GM12875 (cell line): ENCODE measurements around the gene ALOXE3.

ENCODE experiments used
- H3K4me3 ChIP-seq: one replicate; pipeline ENCODE4 v1.5.1; 2011; ENCODE audit warnings: low read depth, low read length, control low read depth
- CTCF ChIP-seq: IDR thresholded peaks from 2 replicates; pipeline ENCODE4 v1.5.1; 2011; ENCODE audit warnings: low read depth, mild to moderate bottlenecking, control low read depth, inconsistent platforms, low read length, moderate library complexity, borderline replicate concordance; ENCODE audit not compliant: insufficient read depth

ALOXE3 gene

DNA sequence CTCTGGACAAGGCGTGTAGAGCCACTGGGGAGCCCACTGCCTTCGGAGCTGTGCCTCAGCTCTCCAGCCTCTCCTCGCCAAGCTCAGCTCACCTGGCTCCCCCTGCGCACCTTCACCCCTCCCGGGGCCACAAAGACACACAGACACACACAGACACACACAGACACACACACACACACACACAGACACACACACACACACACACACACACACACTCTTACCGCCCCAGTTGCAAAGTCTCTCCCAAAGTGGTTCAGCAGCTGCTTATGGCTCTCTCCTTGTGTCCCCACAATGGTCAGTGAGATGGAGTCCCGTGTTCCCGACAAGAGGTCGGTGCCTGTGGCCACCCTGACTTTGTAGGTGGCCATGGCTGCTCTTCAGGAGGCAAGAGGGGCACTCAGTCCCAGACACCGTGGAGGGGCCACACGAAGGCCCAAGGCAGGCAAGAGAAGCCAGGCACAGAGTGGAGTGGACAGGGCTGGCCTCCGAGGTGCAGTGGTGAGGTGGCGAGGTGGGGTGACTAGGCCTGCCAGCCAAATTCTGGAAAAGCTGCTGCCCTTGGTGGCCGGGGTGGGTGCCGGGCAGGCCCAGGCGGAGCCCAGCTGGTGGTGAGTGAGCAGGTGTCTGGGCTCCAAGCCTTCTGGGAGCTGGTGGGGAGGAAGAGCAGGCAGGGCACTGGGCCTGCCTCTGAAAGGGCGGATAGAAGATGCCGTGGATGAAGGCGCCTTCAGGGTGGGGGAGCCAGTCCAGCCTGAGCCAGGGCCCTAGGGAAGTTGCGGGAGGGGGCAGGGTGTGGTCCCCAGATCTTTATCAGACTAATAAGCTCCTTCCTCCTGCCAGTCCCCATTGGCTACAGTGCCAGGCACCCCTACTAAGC is 31.0 kb downstream of the ALOXE3 start, which contains the start of gene ALOX12B:
Gene ALOX12B (minus strand): TSS at position 642 of the 877 bp plus-strand sequence. CDS start 274 bp downstream, at position 368.
- no peak within 1 kb of the TSS for H3K4me3 ChIP-seq
- TF ChIP-seq CTCF: no peak

GRCh38 chr17:8084250-8084649 is 34.1 kb downstream of the ALOXE3 start:
- TF ChIP-seq CTCF: no peak

GRCh38 chr17:8082292-8082691 is 36.0 kb downstream of the ALOXE3 start:
- TF ChIP-seq CTCF: no peak
- H3K4me3 ChIP-seq: no peak overlapping the region

More at GRCh38 chr17:8084250-8084649, 34.1 kb downstream of the ALOXE3 start:
- H3K4me3 ChIP-seq: no peak overlapping the region

- H3K4me3 ChIP-seq: no peak overlapping the region
- no peak for TF ChIP-seq CTCF
Measured at GRCh38 chr17:8081876-8082275, 36.4 kb downstream of the ALOXE3 start.

DNA sequence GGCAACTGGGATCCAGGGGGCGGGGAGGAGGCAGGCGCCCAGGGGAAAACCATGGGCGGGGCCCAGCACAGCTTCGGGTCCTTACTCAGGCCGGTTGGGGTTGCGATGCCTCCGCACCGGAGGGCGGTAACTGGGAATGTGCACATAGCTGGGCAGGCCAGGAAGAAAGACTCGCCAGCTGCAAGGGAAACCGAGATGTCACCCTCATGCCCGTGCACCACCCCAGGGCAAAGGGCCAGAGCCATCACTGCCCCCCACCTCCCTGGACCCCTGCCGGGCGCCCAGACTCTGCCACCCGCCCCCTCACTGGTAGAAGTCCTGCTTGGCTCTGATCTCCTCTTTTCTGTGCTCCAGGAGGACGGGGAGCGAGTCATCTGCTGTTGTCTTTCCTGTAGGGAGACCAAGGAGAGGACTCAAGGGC is 37.5 kb downstream of the ALOXE3 start:
- no peak overlapping the region for H3K4me3 ChIP-seq
- no peak for TF ChIP-seq CTCF

- H3K4me3 ChIP-seq: no peak overlapping the region
- TF ChIP-seq CTCF: no peak
Measured at GRCh38 chr17:8080208-8080798, 38.0 kb downstream of the ALOXE3 start.
